MCF 10A (cell line): ENCODE data around the gene OTX1. TPM values are rescaled to one million over a fixed set of nuclear protein-coding genes. Genes with fewer than 3 reads are reported as not detected.

Experiments
- Bru-seq: library from RNA; stranded (reverse); fragments of 400-500 nt; gene quantifications from one replicate; lab custom pipeline; 2021; lab: Mats Ljungman, UMichigan
- BruChase-seq, 2 experiments: library from RNA; stranded (reverse); fragments of 400-500 nt; gene quantifications; one replicate each; lab custom pipeline; 2021; lab: Mats Ljungman, UMichigan
- BruUV-seq: library from RNA; stranded (reverse); fragments of 400-500 nt; replicated peaks from 2 replicates; lab custom pipeline; 2021; lab: Mats Ljungman, UMichigan
- CTCF ChIA-PET: fragments of 300-600 bp; sonication (Branson Sonifier 250); formaldehyde crosslinking; extraction: SDS; loops from one replicate; lab custom pipeline; 2021; ENCODE audit warnings: antibody characterized with exemption, inconsistent platforms; lab: Yijun Ruan, JAX
- POLR2A ChIA-PET: fragments of 300-600, 350-650 bp; sonication (Branson Sonifier 250); formaldehyde crosslinking; extraction: SDS; loops from one replicate; lab custom pipeline; 2020; ENCODE audit warnings: antibody characterized with exemption, inconsistent platforms; lab: Yijun Ruan, JAX
- DNase-seq: peaks from one replicate; pipeline ENCODE4 v3.0.0-alpha.2; 2018; ENCODE audit not compliant: unreplicated experiment
- H3K27ac Mint-ChIP-seq: one replicate; pipeline ENCODE4 v1.8.0; 2022; ENCODE audit warnings: mild to moderate bottlenecking, low read depth, mixed read lengths; ENCODE audit not compliant: unreplicated experiment
- H3K27me3 Mint-ChIP-seq: one replicate; pipeline ENCODE4 v1.8.0; 2022; ENCODE audit warnings: mixed read lengths; ENCODE audit not compliant: insufficient read depth, unreplicated experiment
- H3K36me3 Mint-ChIP-seq: one replicate; pipeline ENCODE4 v1.8.0; 2022; ENCODE audit warnings: mild to moderate bottlenecking, moderate library complexity, mixed read lengths; ENCODE audit not compliant: insufficient read depth, unreplicated experiment
- H3K4me1 Mint-ChIP-seq: one replicate; pipeline ENCODE4 v1.8.0; 2022; ENCODE audit warnings: mixed read lengths; ENCODE audit not compliant: insufficient read depth, unreplicated experiment
- H3K4me3 Mint-ChIP-seq: one replicate; pipeline ENCODE4 v1.8.0; 2022; ENCODE audit warnings: mild to moderate bottlenecking, moderate library complexity, mixed read lengths; ENCODE audit not compliant: unreplicated experiment
- H3K9me3 Mint-ChIP-seq: one replicate; pipeline ENCODE4 v1.8.0; 2022; ENCODE audit warnings: mixed read lengths; ENCODE audit not compliant: unreplicated experiment
- CTCF ChIP-seq: fragments of 200-600 bp; IDR thresholded peaks from one replicate; pipeline ENCODE4 v1.8.0; 2022; ENCODE audit warnings: antibody characterized with exemption, mild to moderate bottlenecking; ENCODE audit not compliant: unreplicated experiment
- intact Hi-C: fragments of 100-400 bp; cut with micrococcal nuclease; formaldehyde crosslinking; loops from 2 replicates; pipeline ENCODE4 v1.14.1; 2022
- long read RNA-seq: library from polyadenylated mRNA; stranded (forward); transcript quantifications from one replicate; pipeline ENCODE4 v2.0.0, GENCODE V29; 2022
- total RNA-seq: library from RNA; stranded (reverse); gene quantifications from 2 replicates; pipeline ENCODE4 v1.2.3, GENCODE V29; 2022

The OTX1 gene
- total RNA-seq, result 1.4 and 2.2 TPM in 2 replicates
- percentile 48 among the genes with signal in this experiment for Bru-seq, nascent RNA
- BruChase-seq, experiment 1, labeled RNA remaining after a 6-hour chase, result percentile 30 among the genes with signal in this experiment
- percentile 39 among the genes with signal in this experiment for BruChase-seq, experiment 2, labeled RNA remaining after a 2-hour chase
- long read RNA-seq, result 0 reads

- peak; percentile 83 for DNase-seq
- Mint-ChIP-seq H3K4me3 (peak within 1 kb of the TSS; percentile 96), H3K9me3 (no peaks in the 10 kb centered on the region), H3K27me3 (no peaks in the 10 kb centered on the region), H3K27ac (peak within 1 kb of the TSS; percentile 89), H3K36me3 (peaks cover 7% of the 10 kb centered on the region), H3K4me1 (no peaks in the 10 kb centered on the region)
- BruUV-seq, result no TSS peak
- ChIA-PET CTCF (no interaction called here), POLR2A (interaction anchor here (1.2 to 2.1 kb wide), 4 partner anchors 9 to 74 kb away, joined by 3 to 11 read pairs (median 5); no protein-coding TSS in a partner anchor)
- intact Hi-C loops, result no loop called here
- TF ChIP-seq CTCF, result no peak
Observed at GRCh38 chr2:63050334-63051041, at the start of gene OTX1. Gene OTX1 (plus strand): TSS chr2:63050830. CDS start chr2:63052991, 2,161 bp downstream.

- H3K27me3 Mint-ChIP-seq, result no peaks in the 10 kb centered on the region
- intact Hi-C loops, result no loop called here
- CTCF ChIA-PET, result interaction anchor here (0.8 kb wide), 1 partner anchor 10 kb away, joined by 4 read pairs; no protein-coding TSS in a partner anchor
- H3K36me3 Mint-ChIP-seq, result peaks cover 23% of the 10 kb centered on the region
- no peak overlapping the region for H3K27ac Mint-ChIP-seq
- TF ChIP-seq CTCF, result no peak
- POLR2A ChIA-PET, result no interaction called here
- peaks cover 7% of the 10 kb centered on the region for H3K9me3 Mint-ChIP-seq
- no peak overlapping the region for H3K4me3 Mint-ChIP-seq
- no peak for DNase-seq
- BruUV-seq, result no TSS peak
- peaks cover 24% of the 10 kb centered on the region for H3K4me1 Mint-ChIP-seq
Observed at GRCh38 chr2:63001576-63001975, 49.1 kb upstream of the OTX1 start.

- H3K9me3 Mint-ChIP-seq, result peaks cover 7% of the 10 kb centered on the region
- CTCF ChIA-PET, result no interaction called here
- intact Hi-C loops, result no loop called here
Observed at GRCh38 chr2:63003351-63003750, 47.3 kb upstream of the OTX1 start.

More at GRCh38 chr2:63003351-63003750, 47.3 kb upstream of the OTX1 start:
- Mint-ChIP-seq H3K4me1 (peaks cover 17% of the 10 kb centered on the region), H3K4me3 (no peak overlapping the region), H3K36me3 (peaks cover 13% of the 10 kb centered on the region), H3K27me3 (no peaks in the 10 kb centered on the region), H3K27ac (no peak overlapping the region)
- TF ChIP-seq CTCF, result no peak
- POLR2A ChIA-PET, result interaction anchor here (1.2 kb wide), 1 partner anchor 29 kb away, joined by 4 read pairs; no protein-coding TSS in a partner anchor
- DNase-seq, result no peak
- no TSS peak for BruUV-seq
